ENCODE data around the gene TNNC1.

Gene TNNC1

GRCh38 chr3:52401551-52401950 is 52.3 kb downstream of the TNNC1 start:
- H3K36me3 ChIP-seq (ENCODE audit: insufficient read depth, low read length) = peaks cover 60% of the 10 kb centered on the region
- 93% methylated on average over 1 of the region's 1 CpG for WGBS
- H3K4me3 ChIP-seq (ENCODE audit: low read length) = no peak overlapping the region
- H3K4me1 ChIP-seq (ENCODE audit: insufficient read depth, low read length) = no peaks in the 10 kb centered on the region
- H3K9me3 ChIP-seq (ENCODE audit: insufficient read depth, low read depth, low read length) = no peaks in the 10 kb centered on the region
- H3K9ac ChIP-seq (ENCODE audit: low read depth, low read length) = no peak overlapping the region
- H3K27me3 ChIP-seq (ENCODE audit: insufficient read depth, low read length) = no peaks in the 10 kb centered on the region
- no peak overlapping the region for H3K27ac ChIP-seq (ENCODE audit: low read depth, low read length)

All from HUES64 (cell line).